ENCODE results near the gene DNAJC8. TPM values are rescaled to one million over a fixed set of nuclear protein-coding genes. Genes with fewer than 3 reads are reported as not detected.

Gene DNAJC8
- polyA plus RNA-seq, 1 of the 3 experiments (the other 2 are of a cell fraction): 50.9 TPM

DNA sequence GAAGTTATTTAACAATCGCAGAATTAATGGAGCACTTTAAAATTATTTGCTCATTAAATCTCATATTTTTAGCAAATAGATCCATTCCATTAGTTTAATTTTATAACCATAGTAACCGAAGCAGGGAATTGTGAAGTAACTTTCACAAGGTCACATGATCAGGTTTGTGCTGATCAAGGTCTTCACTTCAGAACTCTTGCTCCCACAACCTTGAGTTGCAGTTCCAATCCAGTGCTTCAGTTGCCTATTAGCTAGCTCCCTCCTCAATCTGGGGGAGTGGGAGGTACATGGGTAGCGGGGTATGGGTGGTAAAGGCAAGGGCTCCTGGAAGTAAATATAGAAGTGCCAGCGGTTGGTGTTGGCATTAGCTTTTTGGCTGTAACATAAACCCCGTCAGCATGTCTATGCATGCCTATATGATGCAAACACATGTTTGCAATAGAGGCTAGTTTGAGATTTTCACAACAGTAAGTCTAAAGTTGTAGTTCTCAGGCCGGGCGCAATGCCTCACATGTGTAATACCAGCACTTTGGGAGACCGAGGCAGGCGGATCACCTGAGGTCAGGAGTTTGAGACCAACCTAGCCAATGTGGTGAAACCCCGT, 8.9 kb upstream of the DNAJC8 start:
- H3K4me1 ChIP-seq (ENCODE audit: control insufficient read depth in 1 of 2, insufficient read depth in 2 of 2, low read depth in 1 of 2, low read length in 1 of 2): peaks cover 6% of the 10 kb centered on the region in 2 experiments; a peak in 3 of 4 replicates
- H2AFZ ChIP-seq (ENCODE audit: low read depth): no peak overlapping the region
- H4K20me1 ChIP-seq (ENCODE audit: insufficient read depth): no peaks in the 10 kb centered on the region
- DNase-seq: no peak
- H3K79me2 ChIP-seq (ENCODE audit: insufficient read depth): peaks cover 20% of the 10 kb centered on the region
- ChIA-PET POLR2A (no interaction called here), CTCF (no interaction called here)
- H3F3A ChIP-seq (replicated peaks; ENCODE audit: insufficient read depth): peaks cover 22% of the 10 kb centered on the region
- H3K27me3 ChIP-seq (ENCODE audit: insufficient read depth): no peaks in the 10 kb centered on the region
- no peak overlapping the region for H3K9ac ChIP-seq
- no peak overlapping the region for H3K4me2 ChIP-seq
- H3K27ac ChIP-seq (ENCODE audit: low read depth in 2 of 2, low read length in 1 of 2): no peak overlapping the region
- TF ChIP-seq, protein P1, sequence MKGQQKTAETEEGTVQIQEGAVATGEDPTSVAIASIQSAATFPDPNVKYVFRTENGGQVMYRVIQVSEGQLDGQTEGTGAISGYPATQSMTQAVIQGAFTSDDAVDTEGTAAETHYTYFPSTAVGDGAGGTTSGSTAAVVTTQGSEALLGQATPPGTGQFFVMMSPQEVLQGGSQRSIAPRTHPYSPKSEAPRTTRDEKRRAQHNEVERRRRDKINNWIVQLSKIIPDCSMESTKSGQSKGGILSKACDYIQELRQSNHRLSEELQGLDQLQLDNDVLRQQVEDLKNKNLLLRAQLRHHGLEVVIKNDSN (IDR thresholded peaks at IDR 0.05; ENCODE audit: borderline replicate concordance, low read depth): no peak
- TF ChIP-seq POLR2AphosphoS5 (IDR thresholded peaks at IDR 0.05; ENCODE audit: low read depth, low read length) (no peak), JUND (IDR thresholded peaks at IDR 0.05) (no peak), SMC3 (IDR thresholded peaks at IDR 0.05; ENCODE audit: low read depth, low read length) (no peak), MEF2A (IDR thresholded peaks at IDR 0.05; ENCODE audit: borderline replicate concordance, low read depth) (no peak), YY1 (IDR thresholded peaks at IDR 0.05; ENCODE audit: low read depth) (no peak), GATA2 (CRISPR knock-in tag; IDR thresholded peaks at IDR 0.05) (no peak), ELF1 (IDR thresholded peaks at IDR 0.05) (no peak), TAF1 (IDR thresholded peaks at IDR 0.05; ENCODE audit: borderline replicate concordance, low read depth, low read length) (no peak), FOXJ3 (CRISPR knock-in tag; IDR thresholded peaks at IDR 0.05) (no peak), MXI1 (IDR thresholded peaks at IDR 0.05; ENCODE audit: low read depth, low read length) (no peak), EZH2phosphoT487 (IDR thresholded peaks at IDR 0.05; ENCODE audit: borderline replicate concordance, low read depth) (no peak)
- TF ChIP-seq, protein P2, sequence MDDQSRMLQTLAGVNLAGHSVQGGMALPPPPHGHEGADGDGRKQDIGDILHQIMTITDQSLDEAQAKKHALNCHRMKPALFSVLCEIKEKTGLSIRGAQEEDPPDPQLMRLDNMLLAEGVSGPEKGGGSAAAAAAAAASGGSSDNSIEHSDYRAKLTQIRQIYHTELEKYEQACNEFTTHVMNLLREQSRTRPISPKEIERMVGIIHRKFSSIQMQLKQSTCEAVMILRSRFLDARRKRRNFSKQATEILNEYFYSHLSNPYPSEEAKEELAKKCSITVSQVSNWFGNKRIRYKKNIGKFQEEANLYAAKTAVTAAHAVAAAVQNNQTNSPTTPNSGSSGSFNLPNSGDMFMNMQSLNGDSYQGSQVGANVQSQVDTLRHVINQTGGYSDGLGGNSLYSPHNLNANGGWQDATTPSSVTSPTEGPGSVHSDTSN (IDR thresholded peaks at IDR 0.05): no peak
- TF ChIP-seq, protein P3, sequence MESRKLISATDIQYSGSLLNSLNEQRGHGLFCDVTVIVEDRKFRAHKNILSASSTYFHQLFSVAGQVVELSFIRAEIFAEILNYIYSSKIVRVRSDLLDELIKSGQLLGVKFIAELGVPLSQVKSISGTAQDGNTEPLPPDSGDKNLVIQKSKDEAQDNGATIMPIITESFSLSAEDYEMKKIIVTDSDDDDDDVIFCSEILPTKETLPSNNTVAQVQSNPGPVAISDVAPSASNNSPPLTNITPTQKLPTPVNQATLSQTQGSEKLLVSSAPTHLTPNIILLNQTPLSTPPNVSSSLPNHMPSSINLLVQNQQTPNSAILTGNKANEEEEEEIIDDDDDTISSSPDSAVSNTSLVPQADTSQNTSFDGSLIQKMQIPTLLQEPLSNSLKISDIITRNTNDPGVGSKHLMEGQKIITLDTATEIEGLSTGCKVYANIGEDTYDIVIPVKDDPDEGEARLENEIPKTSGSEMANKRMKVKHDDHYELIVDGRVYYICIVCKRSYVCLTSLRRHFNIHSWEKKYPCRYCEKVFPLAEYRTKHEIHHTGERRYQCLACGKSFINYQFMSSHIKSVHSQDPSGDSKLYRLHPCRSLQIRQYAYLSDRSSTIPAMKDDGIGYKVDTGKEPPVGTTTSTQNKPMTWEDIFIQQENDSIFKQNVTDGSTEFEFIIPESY (IDR thresholded peaks at IDR 0.05; ENCODE audit: borderline replicate concordance, low read depth): no peak
- TF ChIP-seq, protein P4, sequence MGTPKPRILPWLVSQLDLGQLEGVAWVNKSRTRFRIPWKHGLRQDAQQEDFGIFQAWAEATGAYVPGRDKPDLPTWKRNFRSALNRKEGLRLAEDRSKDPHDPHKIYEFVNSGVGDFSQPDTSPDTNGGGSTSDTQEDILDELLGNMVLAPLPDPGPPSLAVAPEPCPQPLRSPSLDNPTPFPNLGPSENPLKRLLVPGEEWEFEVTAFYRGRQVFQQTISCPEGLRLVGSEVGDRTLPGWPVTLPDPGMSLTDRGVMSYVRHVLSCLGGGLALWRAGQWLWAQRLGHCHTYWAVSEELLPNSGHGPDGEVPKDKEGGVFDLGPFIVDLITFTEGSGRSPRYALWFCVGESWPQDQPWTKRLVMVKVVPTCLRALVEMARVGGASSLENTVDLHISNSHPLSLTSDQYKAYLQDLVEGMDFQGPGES (IDR thresholded peaks at IDR 0.05; ENCODE audit: low read depth, low read length): no peak
- TF ChIP-seq, protein P5, sequence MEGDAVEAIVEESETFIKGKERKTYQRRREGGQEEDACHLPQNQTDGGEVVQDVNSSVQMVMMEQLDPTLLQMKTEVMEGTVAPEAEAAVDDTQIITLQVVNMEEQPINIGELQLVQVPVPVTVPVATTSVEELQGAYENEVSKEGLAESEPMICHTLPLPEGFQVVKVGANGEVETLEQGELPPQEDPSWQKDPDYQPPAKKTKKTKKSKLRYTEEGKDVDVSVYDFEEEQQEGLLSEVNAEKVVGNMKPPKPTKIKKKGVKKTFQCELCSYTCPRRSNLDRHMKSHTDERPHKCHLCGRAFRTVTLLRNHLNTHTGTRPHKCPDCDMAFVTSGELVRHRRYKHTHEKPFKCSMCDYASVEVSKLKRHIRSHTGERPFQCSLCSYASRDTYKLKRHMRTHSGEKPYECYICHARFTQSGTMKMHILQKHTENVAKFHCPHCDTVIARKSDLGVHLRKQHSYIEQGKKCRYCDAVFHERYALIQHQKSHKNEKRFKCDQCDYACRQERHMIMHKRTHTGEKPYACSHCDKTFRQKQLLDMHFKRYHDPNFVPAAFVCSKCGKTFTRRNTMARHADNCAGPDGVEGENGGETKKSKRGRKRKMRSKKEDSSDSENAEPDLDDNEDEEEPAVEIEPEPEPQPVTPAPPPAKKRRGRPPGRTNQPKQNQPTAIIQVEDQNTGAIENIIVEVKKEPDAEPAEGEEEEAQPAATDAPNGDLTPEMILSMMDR (IDR thresholded peaks at IDR 0.05): no peak
- no peaks in the 10 kb centered on the region for H3K9me2 ChIP-seq
- WGBS (ENCODE audit: low lambda C conversion rate): 98% methylated on average over 10 of the region's 10 CpGs
- H3K4me3 ChIP-seq (ENCODE audit: low read depth in 2 of 2, low read length in 1 of 2): no peak overlapping the region
- H3K9me3 ChIP-seq: no peaks in the 10 kb centered on the region
- peaks cover 4 to 9% of the 10 kb centered on the region in 2 experiments for H3K36me3 ChIP-seq (replicated peaks in 1 of 2; ENCODE audit: control insufficient read depth in 1 of 2, insufficient read depth in 2 of 2, low read length in 1 of 2)
